PC-9 (cell line): ENCODE measurements around the gene AHI1.

Experiments used
- CTCF ChIP-seq: fragments of 200-600 bp; sonication (generic); conservative IDR thresholded peaks from 2 replicates; pipeline ENCODE4 v1.6.1; 2017; ENCODE audit warnings: mixed run types, antibody characterized with exemption, mild to moderate bottlenecking, moderate library complexity
- EZH2 ChIP-seq: fragments of 200-600 bp; sonication (generic); IDR thresholded peaks from 2 replicates; pipeline ENCODE4 v1.8.0; 2017; ENCODE audit warnings: antibody characterized with exemption, low read depth

GRCh38 chr6:135347887-135348286 is 149.7 kb downstream of the AHI1 start:
- TF ChIP-seq CTCF (no peak), EZH2 (no peak)
